Measurements from ENCODE around the gene AZIN2.

- TF ChIP-seq SMAD4 (CRISPR knock-in tag; conservative IDR thresholded peaks at IDR 0.05) (no peak), CHD1 (IDR thresholded peaks at IDR 0.05; ENCODE audit: low read length) (no peak), PHB (CRISPR knock-in tag; IDR thresholded peaks at IDR 0.05) (no peak), SMC3 (conservative IDR thresholded peaks at IDR 0.05; ENCODE audit: insufficient read depth, low read depth, low read length) (no peak), RFX5 (IDR thresholded peaks at IDR 0.05; ENCODE audit: low read depth, low read length) (no peak), EZH2 (IDR thresholded peaks at IDR 0.05; ENCODE audit: borderline replicate concordance, low read depth, low read length) (no peak), POLR2AphosphoS2 (IDR thresholded peaks at IDR 0.05; ENCODE audit: low read length) (no peak), ZNF24 (IDR thresholded peaks at IDR 0.05) (no peak), CLOCK (CRISPR knock-in tag; IDR thresholded peaks at IDR 0.05; ENCODE audit: borderline replicate concordance) (no peak), CTCF (IDR thresholded peaks at IDR 0.05 in 2 of 3, conservative IDR thresholded peaks at IDR 0.05 in 1 of 3; ENCODE audit: insufficient read depth in 2 of 3, low read depth in 1 of 3, low read length in 3 of 3) (no peak), ELF1 (tag; IDR thresholded peaks at IDR 0.05) (no peak)
These were observed 81.2 kb downstream of the AZIN2 start for GRCh38 chr1:33162141-33162540.

Measured in K562 (cell line).